MG63 (cell line): ENCODE measurements around the gene LPGAT1. TPM values are rescaled to one million over a fixed set of nuclear protein-coding genes. Genes with fewer than 3 reads are reported as not detected.

Source experiments
- DNase-seq: peaks from one replicate; pipeline ENCODE4 v3.0.0-alpha.2; 2020
- H3K27me3 ChIP-seq: fragments of 250-450 bp; sonication (Bioruptor Pico); 2 replicates; pipeline ENCODE4 v1.5.1; 2020; ENCODE audit warnings: mild to moderate bottlenecking, moderate library complexity
- H3K36me3 ChIP-seq: fragments of 250-450 bp; sonication (Bioruptor Pico); 2 replicates; pipeline ENCODE4 v1.5.1; 2020; ENCODE audit warnings: mild to moderate bottlenecking, moderate library complexity
- H3K4me3 ChIP-seq: fragments of 250-450 bp; sonication (Bioruptor Pico); 2 replicates; pipeline ENCODE4 v1.5.1; 2020; ENCODE audit warnings: mild to moderate bottlenecking, moderate library complexity
- H3K9me3 ChIP-seq: fragments of 250-450 bp; sonication (Bioruptor Pico); 2 replicates; pipeline ENCODE4 v1.5.1; 2020; ENCODE audit warnings: mild to moderate bottlenecking, moderate library complexity
- total RNA-seq: library from RNA; depleted of rRNA; stranded (reverse); fragments of >200 nt; shearing (Covaris generic); gene quantifications from 2 replicates; pipeline ENCODE4 v1.2.3, GENCODE V29; 2014; ENCODE audit warnings: low replicate concordance

The LPGAT1 gene
- total RNA-seq, 1 experiment from 2014 or later, result 17.9 TPM

- Histone ChIP-seq H3K36me3 (peaks cover 22% of the 10 kb centered on the region), H3K27me3 (no peaks in the 10 kb centered on the region), H3K9me3 (no peaks in the 10 kb centered on the region), H3K4me3 (no peak overlapping the region)
- no peak for DNase-seq
Observed at GRCh38 chr1:211831558-211832323, 1.2 kb upstream of the LPGAT1 start.

DNA sequence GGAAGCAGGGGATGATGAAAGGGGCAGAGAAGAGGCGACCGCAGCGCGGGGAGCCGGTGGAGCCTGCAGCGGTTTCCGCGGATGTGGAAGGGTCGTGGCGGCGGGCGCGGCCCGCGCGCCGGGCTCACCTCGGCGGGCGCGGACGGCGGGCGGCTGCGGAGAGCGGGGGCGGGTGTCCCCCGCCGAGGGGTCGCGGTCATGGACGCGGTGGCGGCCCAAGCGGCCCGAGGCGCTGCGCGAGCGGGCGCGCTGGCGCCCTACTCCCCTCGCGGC lies 572 bp downstream of the LPGAT1 start:
- DNase-seq, result no peak
- Histone ChIP-seq H3K27me3 (no peaks in the 10 kb centered on the region), H3K36me3 (peaks cover 26% of the 10 kb centered on the region), H3K4me3 (peak overlapping the region; percentile 61), H3K9me3 (no peaks in the 10 kb centered on the region)

DNA sequence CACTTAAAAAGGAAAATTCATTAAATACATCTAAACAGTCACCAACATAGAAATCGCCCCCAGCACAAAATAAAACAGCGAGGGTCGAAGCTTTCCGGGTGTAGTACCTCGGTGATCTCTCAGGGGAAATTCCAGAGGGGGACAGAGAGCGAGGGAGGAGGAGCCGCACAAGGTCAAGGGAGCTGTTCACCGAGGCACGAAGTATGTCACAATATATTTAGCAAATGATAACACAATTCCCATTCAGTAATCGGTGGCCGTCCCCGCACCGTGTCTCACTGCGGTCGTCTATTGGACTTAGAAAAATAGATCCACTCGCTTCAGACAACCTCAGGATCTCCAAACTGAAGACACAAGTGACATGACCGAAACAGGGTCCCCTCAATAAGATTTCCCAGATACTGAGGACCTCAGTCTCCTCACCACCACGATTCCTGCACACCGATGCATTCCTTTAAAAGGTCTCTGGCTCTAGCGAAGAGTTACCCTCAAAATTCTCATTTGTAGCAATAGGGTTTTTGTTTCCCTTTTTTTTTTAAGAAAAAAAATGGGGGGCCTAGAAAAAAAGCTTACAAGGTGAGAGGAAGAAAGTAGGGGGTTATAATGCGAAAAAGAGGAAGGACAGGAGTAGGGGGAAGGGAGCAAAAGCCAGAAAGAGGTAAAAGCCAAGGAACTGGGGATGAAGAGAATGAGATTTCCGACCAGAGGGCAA lies 1.1 kb downstream of the LPGAT1 start:
- peak overlapping the region; percentile 61 for H3K4me3 ChIP-seq
- no peaks in the 10 kb centered on the region for H3K9me3 ChIP-seq
- H3K27me3 ChIP-seq, result no peaks in the 10 kb centered on the region
- H3K36me3 ChIP-seq, result peaks cover 28% of the 10 kb centered on the region
- DNase-seq, result peak; percentile 49

GRCh38 chr1:211828584-211829342 lies 1.8 kb downstream of the LPGAT1 start:
- peaks cover 33% of the 10 kb centered on the region for H3K36me3 ChIP-seq
- no peaks in the 10 kb centered on the region for H3K9me3 ChIP-seq
- H3K27me3 ChIP-seq, result no peaks in the 10 kb centered on the region
- DNase-seq, result no peak
- H3K4me3 ChIP-seq, result peak overlapping the region; percentile 61

DNA sequence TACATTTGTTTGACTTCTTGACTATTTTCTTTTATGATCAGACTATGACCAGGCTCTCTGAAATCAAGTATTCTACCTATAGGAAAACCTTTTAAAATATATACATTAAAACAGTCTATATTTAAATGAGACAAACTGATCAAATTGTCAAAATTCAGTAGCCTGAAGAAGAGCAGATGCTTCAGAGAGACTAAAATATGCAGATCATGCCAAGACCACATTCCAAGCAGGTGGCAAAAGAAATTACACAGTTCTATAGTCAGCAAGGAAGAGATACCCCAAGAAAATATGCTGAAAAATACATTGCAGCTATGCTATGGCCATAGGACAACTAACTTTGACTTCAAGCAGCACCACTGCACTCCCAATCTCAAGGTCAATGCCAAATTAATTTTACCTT lies 3.5 kb downstream of the LPGAT1 start:
- H3K27me3 ChIP-seq, result no peaks in the 10 kb centered on the region
- peaks cover 43% of the 10 kb centered on the region for H3K36me3 ChIP-seq
- no peaks in the 10 kb centered on the region for H3K9me3 ChIP-seq
- no peak for DNase-seq
- no peak overlapping the region for H3K4me3 ChIP-seq

GRCh38 chr1:211825980-211826379 lies 4.6 kb downstream of the LPGAT1 start:
- no peak for DNase-seq

DNA sequence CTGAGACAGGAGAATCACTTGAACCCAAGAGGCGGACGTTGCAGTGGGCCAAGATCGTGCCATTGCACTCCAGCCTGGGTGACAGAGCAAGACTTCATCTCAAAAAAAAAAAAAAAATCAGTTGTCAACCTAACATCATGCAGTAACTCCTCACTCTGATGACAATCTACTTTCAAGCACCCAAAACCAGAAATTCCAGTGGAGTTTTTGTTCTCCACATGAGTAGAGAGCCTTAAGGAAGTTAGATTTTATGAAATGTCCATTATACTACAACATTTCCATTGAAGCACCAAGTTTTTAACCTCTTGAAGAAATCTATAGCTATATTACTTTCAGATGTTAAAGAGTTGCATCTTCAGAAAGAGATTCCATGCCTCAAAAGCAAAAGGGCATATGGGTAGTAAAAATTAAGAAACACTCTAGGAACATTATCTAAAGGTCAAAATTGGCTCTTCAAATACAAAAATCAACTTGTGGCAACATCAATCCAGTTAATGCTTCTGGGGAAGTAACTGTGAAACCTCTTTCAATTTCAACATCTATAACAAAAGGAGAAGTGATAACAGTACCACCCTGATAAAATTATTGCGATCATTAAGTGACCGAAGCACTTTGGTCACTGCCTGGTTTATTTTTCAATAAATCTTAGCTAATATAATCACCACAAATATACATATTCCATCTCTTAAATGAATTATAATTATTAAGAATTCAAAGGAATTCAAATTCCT lies 7.7 kb downstream of the LPGAT1 start:
- H3K36me3 ChIP-seq, result peaks cover 57% of the 10 kb centered on the region
- no peak for DNase-seq
- no peaks in the 10 kb centered on the region for H3K9me3 ChIP-seq
- H3K4me3 ChIP-seq, result no peak overlapping the region
- H3K27me3 ChIP-seq, result no peaks in the 10 kb centered on the region

More at GRCh38 chr1:211825980-211826379, 4.6 kb downstream of the LPGAT1 start:
- Histone ChIP-seq H3K27me3 (no peaks in the 10 kb centered on the region), H3K9me3 (no peaks in the 10 kb centered on the region), H3K36me3 (peaks cover 53% of the 10 kb centered on the region), H3K4me3 (no peak overlapping the region)

- H3K27me3 ChIP-seq, result no peaks in the 10 kb centered on the region
- no peak overlapping the region for H3K4me3 ChIP-seq
- no peak for DNase-seq
- peaks cover 35% of the 10 kb centered on the region for H3K36me3 ChIP-seq
- H3K9me3 ChIP-seq, result no peaks in the 10 kb centered on the region
Observed at GRCh38 chr1:211816586-211816985, 14.0 kb downstream of the LPGAT1 start.

DNA sequence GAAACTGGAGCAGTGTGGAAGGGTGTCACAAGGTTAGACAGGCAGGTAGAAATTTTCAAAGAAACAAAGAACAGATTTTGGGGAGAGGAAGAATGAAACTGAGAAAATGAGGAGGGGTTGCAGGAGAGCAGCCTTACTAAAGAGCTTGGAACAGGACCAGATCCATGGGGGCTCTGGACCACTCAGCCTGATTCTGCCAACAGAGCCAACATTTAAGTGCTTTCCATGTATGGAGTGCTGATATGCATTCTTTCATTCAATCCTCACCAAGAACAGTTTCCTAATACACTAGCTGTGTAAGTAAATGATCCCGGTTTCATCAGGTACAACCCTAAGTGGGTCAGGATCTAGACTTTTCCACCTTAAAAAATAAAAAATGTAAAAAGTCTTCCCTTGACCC lies 16.2 kb downstream of the LPGAT1 start:
- H3K27me3 ChIP-seq, result no peaks in the 10 kb centered on the region
- H3K4me3 ChIP-seq, result no peak overlapping the region
- H3K36me3 ChIP-seq, result peaks cover 40% of the 10 kb centered on the region
- DNase-seq, result no peak
- no peaks in the 10 kb centered on the region; the same call in 1 of the 2 replicates for H3K9me3 ChIP-seq

GRCh38 chr1:211813590-211813989 lies 17.0 kb downstream of the LPGAT1 start:
- peaks cover 36% of the 10 kb centered on the region for H3K36me3 ChIP-seq

GRCh38 chr1:211812584-211812983 lies 18.0 kb downstream of the LPGAT1 start:
- no peak overlapping the region for H3K4me3 ChIP-seq
- peaks cover 30% of the 10 kb centered on the region for H3K36me3 ChIP-seq
- H3K9me3 ChIP-seq, result no peaks in the 10 kb centered on the region; the same call in 1 of the 2 replicates
- no peak for DNase-seq
- H3K27me3 ChIP-seq, result no peaks in the 10 kb centered on the region

More at GRCh38 chr1:211813590-211813989, 17.0 kb downstream of the LPGAT1 start:
- DNase-seq, result peak; percentile 22
- H3K4me3 ChIP-seq, result no peak overlapping the region
- H3K9me3 ChIP-seq, result no peaks in the 10 kb centered on the region; the same call in 1 of the 2 replicates
- H3K27me3 ChIP-seq, result no peaks in the 10 kb centered on the region

DNA sequence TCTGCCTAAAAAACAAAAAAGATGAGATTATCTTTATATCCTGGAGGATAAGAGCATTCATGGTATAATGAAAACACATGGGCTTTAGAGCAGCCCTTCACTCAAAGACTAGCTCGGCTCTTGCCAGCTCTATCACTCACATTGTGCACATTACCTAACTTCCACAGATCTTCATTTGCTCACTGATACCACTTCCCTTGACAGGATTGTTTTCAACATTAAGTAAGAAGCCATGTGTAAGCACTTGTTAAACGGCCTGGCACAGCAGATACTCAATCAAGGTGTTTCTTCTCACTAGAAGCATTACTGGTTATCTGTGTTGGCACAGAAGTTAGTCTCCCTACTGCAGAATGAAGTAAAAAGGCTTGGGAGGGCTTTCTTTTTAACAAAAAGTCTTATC lies 18.7 kb downstream of the LPGAT1 start:
- DNase-seq, result no peak

DNA sequence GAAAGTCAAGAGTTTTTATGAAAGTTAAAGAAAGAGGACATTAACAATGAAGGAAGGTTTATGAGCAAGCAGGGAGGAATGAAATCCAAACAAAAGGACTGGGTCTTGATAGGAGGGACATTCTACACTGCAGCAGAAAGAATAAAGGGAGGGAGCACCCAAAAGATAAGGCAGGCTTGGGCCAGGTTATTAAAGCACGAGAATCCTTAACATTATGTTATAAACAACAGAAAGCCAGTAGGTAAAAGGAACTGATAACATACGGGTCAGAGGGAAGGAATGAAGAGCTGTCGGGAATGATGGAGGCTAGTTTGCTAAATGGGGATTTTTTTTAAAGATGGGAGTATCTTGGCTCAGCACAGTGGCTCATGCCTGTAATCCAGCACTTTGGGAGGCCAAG lies 19.4 kb downstream of the LPGAT1 start:
- Histone ChIP-seq H3K27me3 (no peaks in the 10 kb centered on the region), H3K9me3 (peaks cover 4% of the 10 kb centered on the region), H3K4me3 (no peak overlapping the region), H3K36me3 (peaks cover 30% of the 10 kb centered on the region)
- DNase-seq, result no peak

More for the DNA sequence above, 18.7 kb downstream of the LPGAT1 start:
- H3K9me3 ChIP-seq, result peaks cover 4% of the 10 kb centered on the region
- no peaks in the 10 kb centered on the region for H3K27me3 ChIP-seq
- peaks cover 32% of the 10 kb centered on the region for H3K36me3 ChIP-seq
- H3K4me3 ChIP-seq, result no peak overlapping the region

DNA sequence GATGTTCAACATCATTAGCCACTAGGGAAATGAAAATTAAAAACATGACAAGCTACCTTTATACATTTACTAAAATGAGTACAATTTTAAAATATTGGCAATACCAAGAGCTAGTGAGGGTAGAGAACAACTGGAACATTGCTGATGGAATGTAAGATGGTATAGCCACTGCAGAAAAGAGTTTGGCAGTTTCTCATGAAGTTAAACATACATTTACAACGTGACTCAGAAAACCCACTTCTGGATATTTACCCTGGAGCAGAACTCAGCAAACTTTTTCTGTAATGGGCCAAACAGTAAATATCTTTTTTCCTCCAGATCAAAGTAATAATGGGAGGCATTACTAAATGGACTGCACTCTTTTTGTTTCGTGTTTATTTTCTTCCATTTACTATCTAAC lies 22.1 kb downstream of the LPGAT1 start:
- DNase-seq, result no peak

GRCh38 chr1:211804915-211805314 lies 25.6 kb downstream of the LPGAT1 start:
- no peaks in the 10 kb centered on the region for H3K27me3 ChIP-seq
- peaks cover 31% of the 10 kb centered on the region for H3K9me3 ChIP-seq
- H3K4me3 ChIP-seq, result no peak overlapping the region
- no peak for DNase-seq
- H3K36me3 ChIP-seq, result peaks cover 57% of the 10 kb centered on the region

More for the DNA sequence above, 22.1 kb downstream of the LPGAT1 start:
- H3K9me3 ChIP-seq, result peaks cover 13% of the 10 kb centered on the region
- no peaks in the 10 kb centered on the region for H3K27me3 ChIP-seq
- H3K4me3 ChIP-seq, result no peak overlapping the region
- peaks cover 47% of the 10 kb centered on the region for H3K36me3 ChIP-seq

DNA sequence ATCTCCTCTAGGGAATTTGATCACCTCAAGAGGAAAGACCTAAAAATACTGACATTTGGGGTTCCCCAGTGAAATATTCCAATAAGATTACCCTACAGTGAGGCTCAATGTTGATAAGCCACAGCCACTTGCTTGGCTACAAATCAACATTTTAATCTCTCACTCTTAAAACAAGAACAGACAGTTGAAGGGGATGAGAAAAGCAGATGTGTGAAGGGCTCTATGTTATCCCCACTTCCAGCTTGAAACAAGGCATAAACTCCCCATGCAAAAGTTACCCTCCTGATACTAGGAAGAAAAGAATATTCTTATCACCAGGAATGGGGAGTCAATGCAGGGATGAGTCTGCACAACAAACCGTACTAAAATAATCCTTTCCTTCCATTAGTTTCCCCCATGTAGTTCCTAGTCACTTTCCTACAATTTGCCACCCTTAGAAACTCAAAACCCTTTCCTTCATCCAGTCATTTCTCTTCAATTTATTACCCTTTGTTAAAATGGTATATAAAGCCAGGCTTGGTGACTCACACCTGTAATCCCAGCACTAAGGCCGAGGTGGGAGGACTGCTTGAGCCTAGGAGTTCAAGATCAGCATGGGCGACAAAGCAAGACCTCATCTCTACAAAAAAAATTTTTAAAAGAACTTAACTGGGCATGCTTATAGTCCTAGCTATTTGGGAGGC lies 29.5 kb downstream of the LPGAT1 start:
- Histone ChIP-seq H3K4me3 (no peak overlapping the region), H3K9me3 (peaks cover 27% of the 10 kb centered on the region), H3K36me3 (peaks cover 43% of the 10 kb centered on the region), H3K27me3 (no peaks in the 10 kb centered on the region)
- no peak for DNase-seq
